Vagina (tissue), 2 donors: ENCODE data around the gene SPEF1. TPM values are rescaled to one million over a fixed set of nuclear protein-coding genes. Genes with fewer than 3 reads are reported as not detected.

Experiments used
- DNase-seq, 2 donors: peaks; one replicate each; pipeline ENCODE4 v3.0.0-alpha.2; 2017; ENCODE audit errors: extremely low spot score in 2 of 2
- H3K27ac ChIP-seq: fragments of 200-600 bp; sonication (generic); one replicate; pipeline ENCODE4 v1.5.1; 2019
- H3K27me3 ChIP-seq: fragments of 200-600 bp; sonication (generic); one replicate; pipeline ENCODE4 v1.5.1; 2019
- H3K36me3 ChIP-seq, 2 donors: fragments of 200-600 bp; sonication (generic); one replicate each; pipeline ENCODE4 v1.5.1; 2017 to 2019
- H3K4me1 ChIP-seq: fragments of 200-600 bp; sonication (generic); one replicate; pipeline ENCODE4 v1.5.1; 2019
- H3K4me3 ChIP-seq, 2 donors: fragments of 200-600 bp; sonication (generic); 1 replicate in 1 of 2; 2 replicates in 1 of 2; pipeline ENCODE4 v1.5.1; 2016 to 2019
- H3K9me3 ChIP-seq: fragments of 200-600 bp; sonication (generic); one replicate; pipeline ENCODE4 v1.5.1; 2019
- POLR2A ChIP-seq, 2 donors: fragments of 450-650 bp; IDR thresholded peaks; one replicate each; pipeline ENCODE4 v1.6.1; 2017; ENCODE audit warnings: antibody characterized with exemption in 2 of 2, mild to moderate bottlenecking in 2 of 2, moderate library complexity in 2 of 2
- POLR2AphosphoS5 ChIP-seq, 2 donors: sonication (generic); formaldehyde crosslinking; IDR thresholded peaks; one replicate each; pipeline ENCODE4 v1.9.0; 2017; ENCODE audit warnings: antibody characterized with exemption in 2 of 2, mild to moderate bottlenecking in 2 of 2, low read depth in 1 of 2; ENCODE audit not compliant: insufficient read depth in 1 of 2
- intact Hi-C: fragments of 100-400 bp; cut with DNase I; formaldehyde crosslinking; loops from one replicate; pipeline ENCODE4 v1.15.1; 2023
- total RNA-seq: library from RNA; depleted of rRNA; stranded (reverse); fragments of >200 nt; gene quantifications from one replicate; pipeline ENCODE4 v1.2.3, GENCODE V29; 2016
- TF ChIP-seq, protein P1 (sequence below), 3 experiments: fragments of 450-650 bp in 2 of 3; fragments of 200-600 bp in 1 of 3; sonication (generic) in 1 of 3; IDR thresholded peaks; one replicate each; pipeline ENCODE4 v1.5.1; 2017 to 2019; ENCODE audit warnings: antibody characterized with exemption in 3 of 3, mild to moderate bottlenecking in 2 of 3, moderate library complexity in 2 of 3

SPEF1 gene
- total RNA-seq, 1 donor from 2014 or later: not detected

DNA sequence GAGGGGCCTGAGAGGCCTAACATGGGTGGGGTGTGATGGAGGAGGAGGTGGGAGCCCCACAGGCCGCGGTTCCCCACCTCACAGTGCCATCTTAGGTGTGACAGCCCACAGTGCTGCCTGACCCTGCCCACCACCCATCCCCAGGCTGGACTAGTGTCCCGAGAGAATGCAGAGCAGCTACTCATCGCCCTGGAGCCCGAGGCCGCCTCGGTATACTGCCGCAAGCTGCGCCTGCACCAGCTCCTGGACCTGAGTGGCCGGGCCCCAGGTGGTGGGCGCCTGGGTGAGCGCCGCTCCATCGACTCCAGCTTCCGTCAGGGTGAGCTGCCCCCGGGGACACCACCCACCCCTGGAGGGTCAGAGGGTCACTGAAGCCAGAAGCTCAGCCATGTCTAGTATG, 33.2 kb downstream of the SPEF1 start:
- intact Hi-C loops: no loop called here
- Histone ChIP-seq H3K36me3 (peaks cover 0 to 12% of the 10 kb centered on the region in 2 donors), H3K4me1 (peaks cover 8% of the 10 kb centered on the region), H3K27ac (no peak overlapping the region), H3K4me3 (no peak overlapping the region), H3K9me3 (no peaks in the 10 kb centered on the region), H3K27me3 (no peaks in the 10 kb centered on the region)
- DNase-seq: no peak
- no peak for TF ChIP-seq POLR2AphosphoS5 (IDR thresholded peaks at IDR 0.05; ENCODE audit: insufficient read depth in 1 of 2, low read depth in 1 of 2)
- no peak for TF ChIP-seq POLR2A (IDR thresholded peaks at IDR 0.05)
- TF ChIP-seq, protein P1, sequence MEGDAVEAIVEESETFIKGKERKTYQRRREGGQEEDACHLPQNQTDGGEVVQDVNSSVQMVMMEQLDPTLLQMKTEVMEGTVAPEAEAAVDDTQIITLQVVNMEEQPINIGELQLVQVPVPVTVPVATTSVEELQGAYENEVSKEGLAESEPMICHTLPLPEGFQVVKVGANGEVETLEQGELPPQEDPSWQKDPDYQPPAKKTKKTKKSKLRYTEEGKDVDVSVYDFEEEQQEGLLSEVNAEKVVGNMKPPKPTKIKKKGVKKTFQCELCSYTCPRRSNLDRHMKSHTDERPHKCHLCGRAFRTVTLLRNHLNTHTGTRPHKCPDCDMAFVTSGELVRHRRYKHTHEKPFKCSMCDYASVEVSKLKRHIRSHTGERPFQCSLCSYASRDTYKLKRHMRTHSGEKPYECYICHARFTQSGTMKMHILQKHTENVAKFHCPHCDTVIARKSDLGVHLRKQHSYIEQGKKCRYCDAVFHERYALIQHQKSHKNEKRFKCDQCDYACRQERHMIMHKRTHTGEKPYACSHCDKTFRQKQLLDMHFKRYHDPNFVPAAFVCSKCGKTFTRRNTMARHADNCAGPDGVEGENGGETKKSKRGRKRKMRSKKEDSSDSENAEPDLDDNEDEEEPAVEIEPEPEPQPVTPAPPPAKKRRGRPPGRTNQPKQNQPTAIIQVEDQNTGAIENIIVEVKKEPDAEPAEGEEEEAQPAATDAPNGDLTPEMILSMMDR (IDR thresholded peaks at IDR 0.05): no peak

DNA sequence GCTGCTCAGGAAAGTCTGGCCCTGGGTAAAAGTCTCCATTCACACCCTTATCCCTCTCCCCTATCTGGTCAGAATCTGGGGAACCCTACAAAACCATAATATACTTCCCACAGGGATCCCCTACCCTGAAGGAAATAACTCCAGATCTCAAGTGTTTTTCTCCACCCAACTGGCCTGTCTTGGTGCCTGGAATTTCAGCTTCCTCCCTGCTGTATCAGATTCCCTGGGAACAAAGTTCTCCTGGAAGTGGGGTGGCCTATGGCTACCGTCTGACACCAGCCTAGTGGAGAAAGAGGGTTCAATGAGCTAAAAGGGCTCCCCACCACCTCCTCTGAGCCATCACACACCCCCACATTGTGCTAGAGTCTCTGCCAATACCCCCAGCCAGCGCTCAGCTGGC, 33.8 kb downstream of the SPEF1 start:
- intact Hi-C loops: no loop called here
- H3K4me1 ChIP-seq: peaks cover 8% of the 10 kb centered on the region
- DNase-seq: no peak
- no peak for TF ChIP-seq POLR2AphosphoS5 (IDR thresholded peaks at IDR 0.05; ENCODE audit: insufficient read depth in 1 of 2, low read depth in 1 of 2)
- no peak for TF ChIP-seq POLR2A (IDR thresholded peaks at IDR 0.05)
- TF ChIP-seq, protein P1 (IDR thresholded peaks at IDR 0.05): no peak
- no peaks in the 10 kb centered on the region for H3K27me3 ChIP-seq
- H3K9me3 ChIP-seq: no peaks in the 10 kb centered on the region
- H3K27ac ChIP-seq: no peak overlapping the region
- peaks cover 0 to 12% of the 10 kb centered on the region in 2 donors for H3K36me3 ChIP-seq
- H3K4me3 ChIP-seq: no peak overlapping the region

DNA sequence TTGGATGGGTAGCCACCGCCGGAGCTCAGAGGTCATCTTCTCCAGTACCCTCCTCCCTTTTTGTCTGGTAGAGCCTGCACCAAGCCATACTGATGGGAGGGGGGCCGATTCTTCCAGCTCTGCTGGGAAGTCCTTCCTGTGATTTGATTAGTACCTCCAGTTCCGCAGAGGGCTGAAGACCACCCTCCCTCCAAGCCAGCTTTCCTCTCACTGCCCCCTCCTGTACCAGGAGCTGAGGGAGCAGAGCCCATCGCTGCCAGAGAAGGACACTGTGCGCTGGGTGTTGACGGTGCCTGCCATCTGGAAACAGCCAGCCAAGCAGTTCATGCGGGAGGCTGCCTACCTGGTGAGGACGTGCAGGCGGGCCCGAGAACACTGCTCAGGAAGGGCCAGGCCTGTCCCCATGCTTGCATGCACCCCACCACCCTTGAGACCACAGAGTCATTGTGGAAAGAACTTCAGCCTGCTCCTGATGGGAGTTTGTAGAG, 35.5 kb downstream of the SPEF1 start:
- Histone ChIP-seq H3K27ac (no peak overlapping the region), H3K36me3 (peaks cover 0 to 8% of the 10 kb centered on the region in 2 donors), H3K9me3 (no peaks in the 10 kb centered on the region), H3K4me3 (no peak overlapping the region), H3K4me1 (peaks cover 8% of the 10 kb centered on the region), H3K27me3 (no peaks in the 10 kb centered on the region)
- DNase-seq: no peak
- TF ChIP-seq POLR2AphosphoS5 (IDR thresholded peaks at IDR 0.05; ENCODE audit: insufficient read depth in 1 of 2, low read depth in 1 of 2): no peak
- TF ChIP-seq, protein P1 (IDR thresholded peaks at IDR 0.05): no peak
- no peak for TF ChIP-seq POLR2A (IDR thresholded peaks at IDR 0.05)
- intact Hi-C loops: no loop called here

DNA sequence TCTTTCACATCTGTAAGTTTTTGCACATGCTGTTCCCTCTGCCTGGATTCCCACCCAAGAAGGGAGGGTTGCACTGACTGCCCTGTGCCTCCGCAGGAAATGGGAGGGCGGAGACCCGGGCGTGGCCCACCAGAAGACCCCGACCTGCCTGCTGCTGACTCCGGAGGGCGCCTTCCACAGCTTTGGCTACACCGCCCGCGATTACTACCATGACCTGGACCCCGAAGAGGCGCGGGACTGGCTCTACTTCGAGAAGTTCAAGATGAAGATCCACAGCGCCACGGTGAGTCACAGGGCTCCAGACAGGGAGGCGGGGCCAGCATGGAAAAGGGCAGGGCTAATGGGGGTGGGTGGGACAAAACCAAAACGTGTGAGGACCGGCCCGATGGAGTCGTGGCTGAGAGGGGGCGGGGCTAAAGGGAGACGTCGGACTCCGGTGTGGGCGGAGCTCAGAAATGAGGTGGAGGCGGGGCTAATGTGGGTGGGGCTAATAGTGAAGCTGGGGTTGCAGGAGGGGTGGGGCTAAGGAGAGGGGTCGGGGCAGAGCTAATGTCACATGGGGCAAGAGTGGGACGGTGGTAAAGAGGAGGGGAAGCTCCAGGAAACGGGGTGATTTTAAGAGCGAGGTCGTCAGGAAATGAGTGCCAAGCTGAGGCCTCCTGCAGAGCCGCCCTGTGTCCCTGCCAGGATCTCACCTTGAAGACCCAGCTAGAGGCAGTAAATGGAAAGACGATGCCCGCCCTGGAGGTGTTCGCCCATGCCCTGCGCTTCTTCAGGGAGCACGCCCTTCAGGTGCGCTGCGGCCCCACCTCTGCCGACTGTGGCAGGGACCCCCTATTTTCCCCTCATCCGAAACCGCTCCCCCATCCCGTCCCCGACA, 36.2 kb downstream of the SPEF1 start:
- TF ChIP-seq, protein P1 (IDR thresholded peaks at IDR 0.05): no peak
- TF ChIP-seq POLR2AphosphoS5 (IDR thresholded peaks at IDR 0.05; ENCODE audit: insufficient read depth in 1 of 2, low read depth in 1 of 2): no peak
- no peak for TF ChIP-seq POLR2A (IDR thresholded peaks at IDR 0.05)
- DNase-seq: no peak

DNA sequence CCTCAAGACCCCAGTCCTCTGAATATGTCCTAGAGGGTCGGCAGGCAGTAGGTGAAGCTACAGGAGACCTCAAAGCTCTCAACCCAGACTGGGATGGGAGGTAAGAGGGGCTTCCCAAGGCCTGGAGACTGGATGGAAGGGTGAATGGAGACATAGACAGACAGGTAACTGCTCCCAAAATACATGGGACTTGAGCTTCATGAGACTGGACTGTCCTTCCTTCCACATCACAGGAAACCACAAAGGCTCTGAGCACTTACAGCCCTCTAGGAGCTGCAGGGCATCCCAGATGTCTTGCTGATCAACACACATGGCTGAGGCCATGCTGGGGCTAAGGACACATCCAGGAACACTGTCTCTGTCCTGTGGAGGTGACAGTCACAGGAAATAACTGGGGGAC, 37.2 kb downstream of the SPEF1 start:
- DNase-seq: no peak
- TF ChIP-seq, protein P1 (IDR thresholded peaks at IDR 0.05): no peak
- no peak for TF ChIP-seq POLR2A (IDR thresholded peaks at IDR 0.05)
- Histone ChIP-seq H3K27ac (no peak overlapping the region), H3K4me3 (no peak overlapping the region), H3K27me3 (no peaks in the 10 kb centered on the region), H3K9me3 (no peaks in the 10 kb centered on the region), H3K4me1 (peaks cover 17% of the 10 kb centered on the region), H3K36me3 (no peaks in the 10 kb centered on the region)
- intact Hi-C loops: no loop called here

More for the DNA sequence above, 36.2 kb downstream of the SPEF1 start:
- peaks cover 0 to 1% of the 10 kb centered on the region in 2 donors for H3K36me3 ChIP-seq
- H3K4me3 ChIP-seq: peak overlapping the region in 1 of 2 donors; percentile 16
- H3K4me1 ChIP-seq: peaks cover 10% of the 10 kb centered on the region
- H3K27ac ChIP-seq: no peak overlapping the region
- H3K27me3 ChIP-seq: no peaks in the 10 kb centered on the region
- no peaks in the 10 kb centered on the region for H3K9me3 ChIP-seq
- intact Hi-C loops: no loop called here
